ENCODE data around the gene IL4. TPM values are rescaled to one million over a fixed set of nuclear protein-coding genes. Genes with fewer than 3 reads are reported as not detected.

Gene IL4
- total and polyA plus RNA-seq, 9 of the 15 experiments (the other 6 are each of a cell fraction or from before 2014, with no cell fraction given) = 0.22 to 0.62 TPM; not detected in 7

GRCh38 chr5:132651838-132652469, 21.8 kb upstream of the IL4 start:
- Histone ChIP-seq H3K79me2 (ENCODE audit: control insufficient read depth, insufficient read depth, low read length) (no peaks in the 10 kb centered on the region), H3K9me1 (ENCODE audit: control insufficient read depth, insufficient read depth, low read length) (no peaks in the 10 kb centered on the region), H3K4me2 (ENCODE audit: insufficient read depth, low read length) (peak overlapping the region; percentile 59; the same call in 1 of the 2 replicates), H3K4me3 (no peak overlapping the region), H3K27ac (ENCODE audit: extremely low read depth, low read depth, low read length) (no peak overlapping the region; the same call in 2 of the 3 replicates), H2AFZ (ENCODE audit: low read depth, low read length) (no peak overlapping the region), H3K36me3 (ENCODE audit: control insufficient read depth, insufficient read depth, low read length) (no peaks in the 10 kb centered on the region), H4K20me1 (replicated peaks; ENCODE audit: control insufficient read depth, insufficient read depth, low read length) (no peaks in the 10 kb centered on the region), H3K9me3 (replicated peaks; ENCODE audit: control insufficient read depth, insufficient read depth, low read depth, low read length) (peaks cover 9% of the 10 kb centered on the region), H3K4me1 (replicated peaks in 1 of 2; ENCODE audit: control insufficient read depth in 2 of 2, insufficient read depth in 2 of 2, low read length in 2 of 2) (peaks cover 16 to 18% of the 10 kb centered on the region in 2 experiments; a peak in 4 of 5 replicates), H3K27me3 (ENCODE audit: control insufficient read depth in 2 of 2, insufficient read depth in 2 of 2, low read length in 2 of 2) (no peaks in the 10 kb centered on the region), H3K9ac (ENCODE audit: insufficient read depth in 1 of 2, low read depth in 2 of 2, low read length in 2 of 2) (no peak overlapping the region)
- POLR2A ChIA-PET = interaction anchor here (0.6 kb wide), 1 partner anchor 194 kb away, joined by 3 read pairs; no protein-coding TSS in a partner anchor
- ATAC-seq = peak; percentile 86
- no TSS peak for BruUV-seq (replicated peaks)
- CTCF ChIA-PET (ENCODE audit: low intra/inter-chr PET ratio) = no interaction called here
- peak; percentile 87 for FAIRE-seq
- peak in 3 of 4 experiments; percentile 57 to 86 (median 61) for DNase-seq (ENCODE audit: extremely low read depth in 1 of 4, low spot score in 3 of 4)
- intact Hi-C loops (cut with micrococcal nuclease) = loop anchor here (5.0 kb wide), 2 partner anchors 65 to 125 kb away; no protein-coding TSS in a partner anchor
- in situ Hi-C loops (cut with MboI) = no loop called here
- 4% methylated on average over 4 of the region's 4 CpGs for WGBS (ENCODE audit: insufficient coverage, low coverage, missing lambda C conversion rate)
- peak; percentile 98 for TF ChIP-seq TRIM24 (IDR thresholded peaks at IDR 0.05)
- TF ChIP-seq TRIM28 (IDR thresholded peaks at IDR 0.05) = peak; percentile 48; the same call in 1 of the 2 replicates
- no peak for TF ChIP-seq ZKSCAN3 (CRISPR knock-in tag; IDR thresholded peaks at IDR 0.05)
- no peak for TF ChIP-seq ZNF740 (CRISPR knock-in tag; IDR thresholded peaks at IDR 0.05)
- no peak; a peak in 1 of 4 replicates for TF ChIP-seq ZNF740 (tag; IDR thresholded peaks at IDR 0.05)
- no peak for TF ChIP-seq PPARD (CRISPR knock-in tag; IDR thresholded peaks at IDR 0.05)
- TF ChIP-seq RCOR1 (IDR thresholded peaks at IDR 0.05; ENCODE audit: borderline replicate concordance in 1 of 2, low read depth in 2 of 2, low read length in 2 of 2) = peak; percentile 88 to 91; a peak in 3 of 4 replicates
- no peak for TF ChIP-seq NR0B1 (IDR thresholded peaks at IDR 0.05; ENCODE audit: partially characterized antibody)
- TF ChIP-seq SAP30 (IDR thresholded peaks at IDR 0.05; ENCODE audit: borderline replicate concordance, insufficient read depth, low read depth, low read length, poor library complexity, severe bottlenecking) = no peak
- no peak for TF ChIP-seq TFE3 (CRISPR knock-in tag; IDR thresholded peaks at IDR 0.05)
- TF ChIP-seq ZBTB7A (IDR thresholded peaks at IDR 0.05; ENCODE audit: borderline replicate concordance, control insufficient read depth, low read depth, low read length) = no peak
- TF ChIP-seq SETDB1 (IDR thresholded peaks at IDR 0.05; ENCODE audit: low read length) = no peak
- no peak for TF ChIP-seq GMEB1 (CRISPR knock-in tag; IDR thresholded peaks at IDR 0.05)
- no peak for TF ChIP-seq RBBP5 (IDR thresholded peaks at IDR 0.05; ENCODE audit: borderline replicate concordance, insufficient read depth, low read length, poor library complexity, severe bottlenecking)
- no peak for TF ChIP-seq ASH1L (IDR thresholded peaks at IDR 0.05; ENCODE audit: borderline replicate concordance, low read depth, partially characterized antibody)
- TF ChIP-seq HMG20B (CRISPR knock-in tag; IDR thresholded peaks at IDR 0.05) = no peak
- peak; percentile 99 for TF ChIP-seq CBFA2T3 (IDR thresholded peaks at IDR 0.05)

Data from K562 (cell line).